ENCODE results near the gene GSC2. TPM values are rescaled to one million over a fixed set of nuclear protein-coding genes. Genes with fewer than 3 reads are reported as not detected.

Gene GSC2
- total RNA-seq, 1 donor from 2014 or later = not detected

GRCh38 chr22:19128009-19128401, 22.1 kb downstream of the GSC2 start:
- H3K9me3 ChIP-seq (replicated peaks) = no peaks in the 10 kb centered on the region
- peaks cover 7% of the 10 kb centered on the region for H3K36me3 ChIP-seq
- no peak for TF ChIP-seq CTCF (IDR thresholded peaks at IDR 0.05; ENCODE audit: borderline replicate concordance)
- intact Hi-C loops (cut with micrococcal nuclease) = no loop called here
- no peaks in the 10 kb centered on the region for H3K27me3 ChIP-seq (ENCODE audit: low read depth)
- H3K4me1 ChIP-seq = peaks cover 2% of the 10 kb centered on the region
- H3K27ac ChIP-seq (replicated peaks) = no peak overlapping the region
- DNase-seq = no peak
- H3K4me3 ChIP-seq = no peak overlapping the region

GRCh38 chr22:19127329-19128008, 22.6 kb downstream of the GSC2 start:
- intact Hi-C loops (cut with micrococcal nuclease) = no loop called here
- no peak for DNase-seq
- no peak for TF ChIP-seq CTCF (IDR thresholded peaks at IDR 0.05; ENCODE audit: borderline replicate concordance)

GRCh38 chr22:19126309-19127273, 23.5 kb downstream of the GSC2 start:
- peaks cover 1% of the 10 kb centered on the region for H3K36me3 ChIP-seq
- no peak overlapping the region for H3K27ac ChIP-seq (replicated peaks)
- H3K9me3 ChIP-seq (replicated peaks) = no peaks in the 10 kb centered on the region
- intact Hi-C loops (cut with micrococcal nuclease) = no loop called here
- no peak overlapping the region for H3K4me3 ChIP-seq
- peaks cover 13% of the 10 kb centered on the region for H3K4me1 ChIP-seq
- no peaks in the 10 kb centered on the region for H3K27me3 ChIP-seq (ENCODE audit: low read depth)
- TF ChIP-seq CTCF (IDR thresholded peaks at IDR 0.05; ENCODE audit: borderline replicate concordance) = no peak
- DNase-seq = no peak

More at GRCh38 chr22:19127329-19128008, 22.6 kb downstream of the GSC2 start:
- no peak overlapping the region for H3K4me3 ChIP-seq
- no peaks in the 10 kb centered on the region for H3K27me3 ChIP-seq (ENCODE audit: low read depth)
- H3K27ac ChIP-seq (replicated peaks) = no peak overlapping the region
- H3K9me3 ChIP-seq (replicated peaks) = no peaks in the 10 kb centered on the region
- H3K4me1 ChIP-seq = peaks cover 7% of the 10 kb centered on the region
- H3K36me3 ChIP-seq = peaks cover 6% of the 10 kb centered on the region

- no peak overlapping the region for H3K4me3 ChIP-seq
- intact Hi-C loops (cut with micrococcal nuclease) = no loop called here
- H3K4me1 ChIP-seq = peaks cover 22% of the 10 kb centered on the region
- no peak for DNase-seq
- TF ChIP-seq CTCF (IDR thresholded peaks at IDR 0.05; ENCODE audit: borderline replicate concordance) = no peak
- H3K27ac ChIP-seq (replicated peaks) = no peak overlapping the region
- no peaks in the 10 kb centered on the region for H3K9me3 ChIP-seq (replicated peaks)
- H3K27me3 ChIP-seq (ENCODE audit: low read depth) = no peaks in the 10 kb centered on the region
- H3K36me3 ChIP-seq = no peaks in the 10 kb centered on the region
These were observed 24.4 kb downstream of the GSC2 start for GRCh38 chr22:19125474-19126308.

GRCh38 chr22:19125011-19125410, 25.1 kb downstream of the GSC2 start:
- no peaks in the 10 kb centered on the region for H3K36me3 ChIP-seq
- H3K4me1 ChIP-seq = peaks cover 29% of the 10 kb centered on the region
- no peak overlapping the region for H3K27ac ChIP-seq (replicated peaks)
- TF ChIP-seq CTCF (IDR thresholded peaks at IDR 0.05; ENCODE audit: borderline replicate concordance) = no peak
- H3K4me3 ChIP-seq = no peak overlapping the region
- H3K27me3 ChIP-seq (ENCODE audit: low read depth) = no peaks in the 10 kb centered on the region
- intact Hi-C loops (cut with micrococcal nuclease) = no loop called here
- DNase-seq = no peak
- H3K9me3 ChIP-seq (replicated peaks) = no peaks in the 10 kb centered on the region

Measured in left ventricle myocardium inferior (tissue), 1 donor.